PFSK-1 (cell line): ENCODE results near the gene ACTN1.

Experiments used
- FOXP2 ChIP-seq: optimal IDR thresholded peaks from 2 replicates; pipeline ENCODE3; 2011; ENCODE audit warnings: borderline replicate concordance, control low read depth, inconsistent platforms; ENCODE audit not compliant: insufficient read depth; ENCODE audit errors: extremely low read length, extremely low read depth
- POLR2AphosphoS5 ChIP-seq: IDR thresholded peaks from 2 replicates; pipeline ENCODE4 v1.6.1; 2012; ENCODE audit warnings: low read depth, mild to moderate bottlenecking, control low read depth, low read length, moderate library complexity
- REST ChIP-seq, 2 experiments: IDR thresholded peaks; 2 replicates each; pipeline versions ENCODE4 v1.6.1 to v1.8.0; 2011 to 2012; ENCODE audit warnings: low read depth in 2 of 2, low read length in 2 of 2, control low read depth in 1 of 2, inconsistent platforms in 1 of 2, mild to moderate bottlenecking in 1 of 2, moderate library complexity in 1 of 2; ENCODE audit not compliant: insufficient read depth in 1 of 2
- SIN3A ChIP-seq: IDR thresholded peaks from 2 replicates; pipeline ENCODE4 v1.6.1; 2012; ENCODE audit warnings: mild to moderate bottlenecking, low read length, moderate library complexity, borderline replicate concordance; ENCODE audit not compliant: insufficient read depth
- TAF1 ChIP-seq: IDR thresholded peaks from 2 replicates; pipeline ENCODE4 v1.6.1; 2012; ENCODE audit warnings: low read length, control low read depth, borderline replicate concordance; ENCODE audit not compliant: insufficient read depth

The ACTN1 gene

GRCh38 chr14:68825729-68826128 is 153.4 kb downstream of the ACTN1 start:
- TF ChIP-seq SIN3A (no peak), FOXP2 (no peak), REST (IDR thresholded peaks at IDR 0.05; ENCODE audit: insufficient read depth in 1 of 2, low read depth in 2 of 2, low read length in 2 of 2) (no peak), POLR2AphosphoS5 (no peak), TAF1 (no peak)

GRCh38 chr14:68824517-68825347 is 154.4 kb downstream of the ACTN1 start:
- TF ChIP-seq REST (IDR thresholded peaks at IDR 0.05; ENCODE audit: insufficient read depth in 1 of 2, low read depth in 2 of 2, low read length in 2 of 2), result 0 out of 4 replicates have a peak, but pooled peaks of 1 of the 2 experiments have one; percentile 43
- TF ChIP-seq TAF1, result no peak
- no peak for TF ChIP-seq POLR2AphosphoS5
- TF ChIP-seq FOXP2, result no peak

- TF ChIP-seq TAF1 (no peak), POLR2AphosphoS5 (no peak), SIN3A (no peak)
These were observed 154.9 kb downstream of the ACTN1 start for GRCh38 chr14:68824207-68824516.
